ENCODE data around the gene BDKRB2.

Gene BDKRB2

DNA sequence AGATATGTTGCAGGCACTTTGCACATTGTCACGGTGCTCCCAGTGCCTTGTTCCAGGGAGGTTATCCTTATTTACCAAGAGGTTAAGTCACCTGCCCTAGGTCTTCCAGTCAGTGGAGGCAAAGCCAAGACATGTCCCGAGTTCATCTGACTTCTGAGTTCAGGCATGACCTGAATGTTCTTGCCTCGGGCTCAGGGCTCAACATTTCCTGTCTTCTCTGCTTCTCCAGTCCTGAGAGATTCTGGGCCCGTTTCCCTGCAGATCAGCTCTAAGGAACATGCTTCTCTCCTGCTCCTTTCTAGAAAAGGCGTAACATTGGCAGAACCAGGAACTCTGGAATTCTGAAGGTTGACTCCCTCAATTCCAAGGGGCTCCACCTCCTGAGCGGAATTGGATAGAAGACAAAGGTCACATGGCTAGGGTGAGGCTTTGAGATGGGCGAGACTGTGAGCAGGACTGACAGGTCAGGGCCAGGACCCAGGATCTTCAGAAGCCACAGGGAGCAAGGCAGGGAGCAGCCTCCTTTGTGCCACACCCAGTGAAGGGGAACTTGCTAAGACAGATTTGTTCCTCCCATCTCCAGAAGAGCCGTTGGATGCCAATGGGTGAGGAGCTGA is 19.9 kb downstream of the BDKRB2 start:
- no peaks in the 10 kb centered on the region; the same call in 1 of the 2 replicates for H3K9me3 ChIP-seq (ENCODE audit: insufficient read depth, low read depth, low read length)
- H3K4me1 ChIP-seq (ENCODE audit: insufficient read depth, low read length, poor library complexity, severe bottlenecking), result no peaks in the 10 kb centered on the region
- no peaks in the 10 kb centered on the region for H3K27me3 ChIP-seq (ENCODE audit: insufficient read depth, low read length, poor library complexity, severe bottlenecking)
- no peaks in the 10 kb centered on the region for H3K9me2 ChIP-seq (replicated peaks; ENCODE audit: low read depth, low read length)
- no peak overlapping the region for H3K9ac ChIP-seq (ENCODE audit: low read depth, low read length, poor library complexity, severe bottlenecking)
- no peaks in the 10 kb centered on the region for H3F3A ChIP-seq (ENCODE audit: low read depth)
- H3K79me2 ChIP-seq (ENCODE audit: insufficient read depth, low read length), result no peaks in the 10 kb centered on the region
- H3K36me3 ChIP-seq (ENCODE audit: insufficient read depth, low read length), result no peaks in the 10 kb centered on the region
- TF ChIP-seq EZH2phosphoT487 (IDR thresholded peaks at IDR 0.05; ENCODE audit: borderline replicate concordance), result no peak
- no peaks in the 10 kb centered on the region for H4K20me1 ChIP-seq (ENCODE audit: insufficient read depth, low read length, poor library complexity, severe bottlenecking)
- no peak overlapping the region for H3K4me2 ChIP-seq (ENCODE audit: low read depth, low read length, poor library complexity, severe bottlenecking)
- H3K4me3 ChIP-seq (ENCODE audit: low read length, poor library complexity, severe bottlenecking), result no peak overlapping the region
- no peak overlapping the region for H2AFZ ChIP-seq (ENCODE audit: low read length)

DNA sequence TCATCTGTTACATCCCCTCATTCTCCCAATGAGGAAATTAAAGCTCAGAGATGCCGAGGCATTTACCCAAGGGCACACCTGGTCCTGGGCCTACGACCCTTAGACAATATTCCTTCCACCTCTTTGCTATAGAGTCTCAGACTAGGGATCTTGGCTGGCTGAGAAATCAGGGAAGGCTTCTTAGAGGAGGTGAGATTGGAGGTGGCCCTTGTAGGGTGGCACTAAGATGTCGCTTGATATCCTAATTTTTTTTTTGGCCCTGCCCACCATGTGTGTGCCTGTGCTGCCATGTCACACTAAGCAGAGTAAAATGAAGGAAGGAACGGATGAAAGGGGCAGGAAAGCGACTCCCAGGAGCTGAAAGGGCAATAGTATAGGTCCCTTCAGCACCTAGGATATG is 20.6 kb downstream of the BDKRB2 start:
- Histone ChIP-seq H3K4me2 (ENCODE audit: low read depth, low read length, poor library complexity, severe bottlenecking) (no peak overlapping the region), H3K9me2 (replicated peaks; ENCODE audit: low read depth, low read length) (no peaks in the 10 kb centered on the region), H3K9ac (ENCODE audit: low read depth, low read length, poor library complexity, severe bottlenecking) (no peak overlapping the region), H3K79me2 (ENCODE audit: insufficient read depth, low read length) (no peaks in the 10 kb centered on the region), H2AFZ (ENCODE audit: low read length) (no peak overlapping the region), H3F3A (ENCODE audit: low read depth) (no peaks in the 10 kb centered on the region), H4K20me1 (ENCODE audit: insufficient read depth, low read length, poor library complexity, severe bottlenecking) (no peaks in the 10 kb centered on the region), H3K36me3 (ENCODE audit: insufficient read depth, low read length) (no peaks in the 10 kb centered on the region), H3K4me1 (ENCODE audit: insufficient read depth, low read length, poor library complexity, severe bottlenecking) (no peaks in the 10 kb centered on the region), H3K27me3 (ENCODE audit: insufficient read depth, low read length, poor library complexity, severe bottlenecking) (no peaks in the 10 kb centered on the region), H3K9me3 (ENCODE audit: insufficient read depth, low read depth, low read length) (no peaks in the 10 kb centered on the region; the same call in 1 of the 2 replicates), H3K4me3 (ENCODE audit: low read length, poor library complexity, severe bottlenecking) (no peak overlapping the region)
- TF ChIP-seq CTCF (conservative IDR thresholded peaks at IDR 0.05; ENCODE audit: low read length) (no peak), EZH2phosphoT487 (IDR thresholded peaks at IDR 0.05; ENCODE audit: borderline replicate concordance) (no peak)

DNA sequence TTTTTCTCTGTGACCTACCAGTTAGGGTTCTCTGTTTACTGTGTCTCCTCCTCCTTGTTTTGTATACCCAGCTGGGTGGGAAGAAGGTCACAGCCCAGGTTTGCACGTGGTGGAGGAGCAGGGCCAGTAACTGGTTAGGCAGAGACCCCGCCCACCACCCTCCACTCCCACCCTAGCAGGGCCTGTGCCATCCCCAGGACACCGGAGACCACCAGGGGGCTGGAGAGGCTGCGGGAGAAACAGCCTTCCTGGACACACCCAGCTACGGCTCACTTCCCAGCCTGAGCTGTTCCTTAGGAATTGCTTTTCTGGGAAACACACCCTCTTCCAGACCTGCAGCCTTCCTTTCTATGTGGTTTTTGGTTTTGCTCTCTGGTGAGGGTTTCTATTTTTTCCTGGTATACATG is 21.1 kb downstream of the BDKRB2 start:
- Histone ChIP-seq H4K20me1 (ENCODE audit: insufficient read depth, low read length, poor library complexity, severe bottlenecking) (no peaks in the 10 kb centered on the region), H3F3A (ENCODE audit: low read depth) (no peaks in the 10 kb centered on the region), H3K4me1 (ENCODE audit: insufficient read depth, low read length, poor library complexity, severe bottlenecking) (no peaks in the 10 kb centered on the region), H3K9ac (ENCODE audit: low read depth, low read length, poor library complexity, severe bottlenecking) (no peak overlapping the region), H3K27me3 (ENCODE audit: insufficient read depth, low read length, poor library complexity, severe bottlenecking) (no peaks in the 10 kb centered on the region), H3K9me2 (replicated peaks; ENCODE audit: low read depth, low read length) (no peaks in the 10 kb centered on the region), H3K36me3 (ENCODE audit: insufficient read depth, low read length) (no peaks in the 10 kb centered on the region), H3K4me2 (ENCODE audit: low read depth, low read length, poor library complexity, severe bottlenecking) (no peak overlapping the region), H3K79me2 (ENCODE audit: insufficient read depth, low read length) (no peaks in the 10 kb centered on the region), H3K9me3 (ENCODE audit: insufficient read depth, low read depth, low read length) (no peaks in the 10 kb centered on the region; the same call in 1 of the 2 replicates), H3K4me3 (ENCODE audit: low read length, poor library complexity, severe bottlenecking) (no peak overlapping the region), H2AFZ (ENCODE audit: low read length) (no peak overlapping the region)
- TF ChIP-seq EZH2phosphoT487 (IDR thresholded peaks at IDR 0.05; ENCODE audit: borderline replicate concordance) (no peak), CTCF (conservative IDR thresholded peaks at IDR 0.05; ENCODE audit: low read length) (no peak)

GRCh38 chr14:96227428-96227827 is 22.8 kb downstream of the BDKRB2 start:
- H3K36me3 ChIP-seq (ENCODE audit: insufficient read depth, low read length), result no peaks in the 10 kb centered on the region
- no peaks in the 10 kb centered on the region for H3F3A ChIP-seq (ENCODE audit: low read depth)
- no peaks in the 10 kb centered on the region for H3K27me3 ChIP-seq (ENCODE audit: insufficient read depth, low read length, poor library complexity, severe bottlenecking)
- H3K4me2 ChIP-seq (ENCODE audit: low read depth, low read length, poor library complexity, severe bottlenecking), result no peak overlapping the region
- H3K9me3 ChIP-seq (ENCODE audit: insufficient read depth, low read depth, low read length), result no peaks in the 10 kb centered on the region; the same call in 1 of the 2 replicates
- H3K4me1 ChIP-seq (ENCODE audit: insufficient read depth, low read length, poor library complexity, severe bottlenecking), result no peaks in the 10 kb centered on the region
- H4K20me1 ChIP-seq (ENCODE audit: insufficient read depth, low read length, poor library complexity, severe bottlenecking), result no peaks in the 10 kb centered on the region
- H2AFZ ChIP-seq (ENCODE audit: low read length), result no peak overlapping the region
- H3K79me2 ChIP-seq (ENCODE audit: insufficient read depth, low read length), result no peaks in the 10 kb centered on the region
- H3K9me2 ChIP-seq (replicated peaks; ENCODE audit: low read depth, low read length), result no peaks in the 10 kb centered on the region
- TF ChIP-seq EZH2phosphoT487 (IDR thresholded peaks at IDR 0.05; ENCODE audit: borderline replicate concordance) (no peak), CTCF (conservative IDR thresholded peaks at IDR 0.05; ENCODE audit: low read length) (no peak)
- H3K9ac ChIP-seq (ENCODE audit: low read depth, low read length, poor library complexity, severe bottlenecking), result no peak overlapping the region
- no peak overlapping the region for H3K4me3 ChIP-seq (ENCODE audit: low read length, poor library complexity, severe bottlenecking)

All from Loucy (cell line).